Upper lobe of left lung (tissue), 4 donors: ENCODE results near the gene CFAP97D1.

Experiments
- POLR2A ChIP-seq, 4 donors: fragments of 450-650 bp; IDR thresholded peaks; one replicate each; pipeline ENCODE4 v1.5.1; 2016 to 2017; ENCODE audit warnings: antibody characterized with exemption in 4 of 4, mild to moderate bottlenecking in 2 of 4
- POLR2AphosphoS5 ChIP-seq, 2 donors: sonication (generic); formaldehyde crosslinking; IDR thresholded peaks; one replicate each; pipeline ENCODE4 v1.5.1; 2017; ENCODE audit warnings: antibody characterized with exemption in 2 of 2
- TF ChIP-seq, protein P1 (sequence below), 6 experiments: fragments of 450-650 bp in 4 of 6; fragments of 200-600 bp in 2 of 6; sonication (generic) in 2 of 6; IDR thresholded peaks; one replicate each; pipeline ENCODE4 v1.5.1; 2016 to 2019; ENCODE audit warnings: antibody characterized with exemption in 6 of 6

GRCh38 chr17:43745541-43745940, 34.7 kb upstream of the CFAP97D1 start:
- TF ChIP-seq, protein P1, sequence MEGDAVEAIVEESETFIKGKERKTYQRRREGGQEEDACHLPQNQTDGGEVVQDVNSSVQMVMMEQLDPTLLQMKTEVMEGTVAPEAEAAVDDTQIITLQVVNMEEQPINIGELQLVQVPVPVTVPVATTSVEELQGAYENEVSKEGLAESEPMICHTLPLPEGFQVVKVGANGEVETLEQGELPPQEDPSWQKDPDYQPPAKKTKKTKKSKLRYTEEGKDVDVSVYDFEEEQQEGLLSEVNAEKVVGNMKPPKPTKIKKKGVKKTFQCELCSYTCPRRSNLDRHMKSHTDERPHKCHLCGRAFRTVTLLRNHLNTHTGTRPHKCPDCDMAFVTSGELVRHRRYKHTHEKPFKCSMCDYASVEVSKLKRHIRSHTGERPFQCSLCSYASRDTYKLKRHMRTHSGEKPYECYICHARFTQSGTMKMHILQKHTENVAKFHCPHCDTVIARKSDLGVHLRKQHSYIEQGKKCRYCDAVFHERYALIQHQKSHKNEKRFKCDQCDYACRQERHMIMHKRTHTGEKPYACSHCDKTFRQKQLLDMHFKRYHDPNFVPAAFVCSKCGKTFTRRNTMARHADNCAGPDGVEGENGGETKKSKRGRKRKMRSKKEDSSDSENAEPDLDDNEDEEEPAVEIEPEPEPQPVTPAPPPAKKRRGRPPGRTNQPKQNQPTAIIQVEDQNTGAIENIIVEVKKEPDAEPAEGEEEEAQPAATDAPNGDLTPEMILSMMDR (IDR thresholded peaks at IDR 0.05): no peak
- no peak for TF ChIP-seq POLR2A (IDR thresholded peaks at IDR 0.05)
- TF ChIP-seq POLR2AphosphoS5 (IDR thresholded peaks at IDR 0.05): no peak
